Esophagus squamous epithelium (tissue), 5 donors: ENCODE results near the gene UVRAG. TPM values are rescaled to one million over a fixed set of nuclear protein-coding genes. Genes with fewer than 3 reads are reported as not detected.

Source experiments
- DNase-seq: peaks from one replicate; lab custom pipeline; 2025; lab: John Stamatoyannopoulos, UW
- H3K27ac ChIP-seq, 4 donors: fragments of 200-600 bp; sonication (generic); one replicate each; pipeline ENCODE4 v1.5.1; 2016 to 2019; ENCODE audit warnings: mild to moderate bottlenecking in 1 of 4
- H3K27me3 ChIP-seq, 4 donors: fragments of 200-600 bp; sonication (generic); 1 replicate in 3 of 4; 2 replicates in 1 of 4; pipeline versions ENCODE4 v1.5.1 to v1.6.0; 2017 to 2021; ENCODE audit warnings: antibody characterized with exemption in 1 of 4
- H3K36me3 ChIP-seq, 3 donors: fragments of 200-600 bp; sonication (generic); one replicate each; pipeline ENCODE4 v1.5.1; 2016 to 2019
- H3K4me1 ChIP-seq, 3 donors: fragments of 200-600 bp; sonication (generic); one replicate each; pipeline ENCODE4 v1.5.1; 2017 to 2019
- H3K4me3 ChIP-seq, 4 donors: fragments of 200-600 bp; sonication (generic); 1 replicate in 3 of 4; 2 replicates in 1 of 4; pipeline ENCODE4 v1.5.1; 2016 to 2019; ENCODE audit warnings: mild to moderate bottlenecking in 2 of 4, moderate library complexity in 1 of 4
- H3K9me3 ChIP-seq, 3 donors: fragments of 200-600 bp; sonication (generic); one replicate each; pipeline ENCODE4 v1.5.1; 2016 to 2019
- CTCF ChIP-seq, 6 experiments: fragments of 450-650 bp in 4 of 6; fragments of 200-600 bp in 2 of 6; sonication (generic) in 2 of 6; IDR thresholded peaks; one replicate each; pipeline ENCODE4 v1.5.1; 2016 to 2019; ENCODE audit warnings: antibody characterized with exemption in 6 of 6, mild to moderate bottlenecking in 4 of 6, moderate library complexity in 4 of 6
- POLR2A ChIP-seq, 4 donors: fragments of 450-650 bp; IDR thresholded peaks; one replicate each; pipeline ENCODE4 v1.6.1; 2017; ENCODE audit warnings: antibody characterized with exemption in 4 of 4, mild to moderate bottlenecking in 4 of 4, moderate library complexity in 3 of 4
- WGBS, 2 donors: methylation state at CpG; one replicate each; pipeline ENCODE4 v1.1.5; 2018; 5-methylcytosine and 5-hydroxymethylcytosine counted together
- intact Hi-C: fragments of 100-400 bp; cut with DNase I; formaldehyde crosslinking; loops from one replicate; pipeline ENCODE4 v1.15.0; 2022
- total RNA-seq, 4 donors: library from RNA; depleted of rRNA; stranded (reverse); fragments of >200 nt; gene quantifications; one replicate each; pipeline ENCODE4 v1.1.0, GENCODE V29; 2016
- donor health status: DM: yes; HTN: yes; CAD: no.

Gene UVRAG
- total RNA-seq, 4 donors from 2014 or later = 3.5 to 15.4 (median 8.5) TPM

GRCh38 chr11:76160856-76161255 lies 345.8 kb downstream of the UVRAG start:
- H3K9me3 ChIP-seq = no peaks in the 10 kb centered on the region
- no peaks in the 10 kb centered on the region for H3K36me3 ChIP-seq
- H3K4me1 ChIP-seq = peaks cover 0 to 18% (median 6%) of the 10 kb centered on the region in 3 donors
- peaks cover 0 to 17% (median 0%) of the 10 kb centered on the region in 4 donors for H3K27me3 ChIP-seq
- no peak for TF ChIP-seq CTCF (IDR thresholded peaks at IDR 0.05)
- TF ChIP-seq POLR2A (IDR thresholded peaks at IDR 0.05) = no peak
- intact Hi-C loops = no loop called here
- no peak overlapping the region for H3K27ac ChIP-seq
- no peak for DNase-seq
- 83% methylated on average over 7 of the region's 8 CpGs; no CpG with 5 or more reads in 1 of the 2 donors for WGBS, 2 donors
- H3K4me3 ChIP-seq = no peak overlapping the region

DNA sequence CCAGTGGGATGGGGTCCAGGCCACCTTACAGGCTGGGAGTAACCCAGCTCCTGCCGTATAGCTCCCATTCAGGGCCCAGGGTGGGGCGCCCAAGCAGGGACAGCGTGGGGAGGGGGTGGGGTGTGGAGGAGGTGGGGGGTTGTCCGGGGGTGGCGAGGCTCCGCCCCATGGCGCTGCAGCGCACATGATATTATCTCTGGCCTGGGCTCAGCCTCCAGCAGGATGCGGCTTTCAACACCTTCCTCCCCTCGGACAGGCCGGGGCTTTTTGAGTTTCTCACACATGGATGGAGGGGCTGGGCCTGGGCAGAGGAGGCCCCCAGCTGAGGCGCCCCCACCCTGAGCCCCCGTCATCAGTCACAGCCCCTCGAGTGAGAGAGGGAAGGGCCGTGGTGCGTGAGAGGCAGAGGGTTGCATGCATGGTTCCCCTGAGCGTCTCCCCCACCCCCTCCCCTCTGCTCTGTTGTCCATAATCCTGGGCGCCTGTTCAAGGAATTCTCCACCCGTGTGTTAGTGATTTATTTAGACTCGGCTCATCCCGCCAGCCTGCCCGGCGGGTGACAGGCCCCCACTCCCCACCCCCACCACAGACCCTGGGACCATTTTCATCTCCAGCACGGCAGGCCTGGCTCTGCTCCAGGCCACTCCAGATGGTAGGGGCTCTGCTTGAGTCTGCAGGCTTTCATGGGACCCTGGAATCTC lies 346.4 kb downstream of the UVRAG start:
- Histone ChIP-seq H3K36me3 (no peaks in the 10 kb centered on the region), H3K4me1 (peaks cover 0 to 18% (median 6%) of the 10 kb centered on the region in 3 donors), H3K9me3 (no peaks in the 10 kb centered on the region), H3K27me3 (peaks cover 0 to 17% (median 0%) of the 10 kb centered on the region in 4 donors), H3K4me3 (peak overlapping the region in 1 of 4 donors; percentile 40), H3K27ac (no peak overlapping the region)
- TF ChIP-seq CTCF (IDR thresholded peaks at IDR 0.05) = no peak
- intact Hi-C loops = no loop called here
- WGBS, 2 donors = 23% methylated on average over 3 of the region's 24 CpGs; no CpG with 5 or more reads in 1 of the 2 donors
- DNase-seq = no peak

DNA sequence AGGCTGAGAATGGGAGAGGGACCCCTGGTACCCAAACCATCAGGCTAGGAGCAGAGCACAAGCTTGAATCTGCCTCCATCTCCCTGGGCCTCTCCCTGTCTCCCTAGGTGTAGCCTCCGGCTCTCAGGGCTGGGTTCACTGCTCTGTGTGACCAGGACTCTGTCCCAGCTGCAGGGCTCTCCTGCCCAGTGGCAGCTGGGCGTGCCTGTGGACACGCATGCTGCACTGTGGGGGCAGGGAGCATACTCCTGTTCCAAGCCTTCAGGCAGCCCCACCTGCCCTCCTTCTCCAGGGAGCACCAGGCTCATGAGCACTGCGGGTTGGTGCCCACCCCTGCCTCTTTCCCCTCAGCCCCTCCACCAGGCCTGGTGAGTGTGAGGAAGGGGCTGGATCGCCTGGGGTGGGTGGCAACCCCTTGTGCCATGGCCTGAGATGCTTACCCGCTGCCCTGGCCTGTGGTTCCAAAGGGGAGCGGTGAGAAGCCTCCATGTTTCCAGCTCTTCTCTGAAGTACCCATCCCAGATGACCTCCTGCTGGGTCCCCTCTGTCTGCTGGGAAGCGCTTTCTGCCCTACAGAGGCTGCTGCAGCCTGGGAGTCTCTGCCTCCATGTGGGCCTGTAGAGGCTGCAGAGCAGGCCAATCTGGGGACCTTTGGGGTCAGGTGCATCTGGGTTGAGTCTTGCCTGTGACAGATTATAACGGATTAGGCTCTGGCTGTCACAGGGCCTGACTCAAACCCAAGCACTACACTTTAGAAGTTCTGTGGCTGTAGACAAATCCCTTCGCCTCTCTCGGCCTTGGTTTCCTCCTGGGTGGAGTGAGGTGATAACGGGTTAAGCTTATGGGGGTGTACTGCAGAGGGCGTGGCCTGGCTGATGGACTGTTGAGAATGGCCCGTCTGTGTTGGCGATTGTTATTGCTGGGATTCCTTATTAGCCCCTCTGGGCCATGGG lies 347.6 kb downstream of the UVRAG start:
- Histone ChIP-seq H3K9me3 (no peaks in the 10 kb centered on the region), H3K4me3 (no peak overlapping the region), H3K27me3 (peaks cover 0 to 17% (median 0%) of the 10 kb centered on the region in 4 donors), H3K27ac (no peak overlapping the region), H3K4me1 (peaks cover 0 to 18% (median 6%) of the 10 kb centered on the region in 3 donors), H3K36me3 (no peaks in the 10 kb centered on the region)
- DNase-seq = no peak
- WGBS, 2 donors = 90 to 97% methylated on average over 6 of the region's 15 CpGs
- intact Hi-C loops = no loop called here
- no peak for TF ChIP-seq CTCF (IDR thresholded peaks at IDR 0.05)
- TF ChIP-seq POLR2A (IDR thresholded peaks at IDR 0.05) = no peak

DNA sequence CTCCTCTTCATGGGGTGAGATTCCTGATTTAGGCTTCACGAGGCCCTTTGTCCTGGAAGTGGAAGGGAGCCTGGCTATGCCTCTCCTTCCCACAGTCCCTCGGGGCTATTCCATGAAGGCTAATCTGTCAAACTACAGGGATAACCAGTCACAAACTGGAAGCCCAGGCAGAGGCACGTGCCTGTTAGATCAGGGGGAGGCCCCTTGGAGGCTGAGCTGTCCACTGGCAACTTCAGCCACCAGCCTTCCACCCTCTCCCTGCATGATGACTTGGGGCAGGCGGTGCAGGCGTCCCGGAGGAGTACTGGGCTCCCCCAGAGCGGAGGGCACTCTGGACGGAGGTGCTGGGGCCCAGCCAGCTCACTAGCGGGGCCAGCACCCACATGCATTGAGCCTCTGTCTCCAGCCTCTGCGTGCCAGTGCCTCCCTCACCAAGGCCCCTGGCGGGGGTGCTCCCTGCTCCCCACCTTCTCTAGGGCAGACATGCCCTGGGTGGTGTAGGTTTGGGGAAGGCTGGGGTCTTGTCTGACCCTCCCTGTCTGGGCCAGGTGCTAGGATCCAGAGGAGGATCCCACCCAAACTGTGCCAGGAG lies 348.4 kb downstream of the UVRAG start:
- H3K9me3 ChIP-seq = no peaks in the 10 kb centered on the region
- H3K4me3 ChIP-seq = no peak overlapping the region
- no peak for TF ChIP-seq CTCF (IDR thresholded peaks at IDR 0.05)
- no peak for DNase-seq
- WGBS, 2 donors = 83 to 90% methylated on average over 3 to 5 of the region's 11 CpGs
- intact Hi-C loops = no loop called here
- peaks cover 0 to 17% (median 0%) of the 10 kb centered on the region in 4 donors for H3K27me3 ChIP-seq
- no peaks in the 10 kb centered on the region for H3K36me3 ChIP-seq
- H3K4me1 ChIP-seq = peaks cover 0 to 18% (median 6%) of the 10 kb centered on the region in 3 donors
- no peak overlapping the region for H3K27ac ChIP-seq
